DOHH2 (cell line): ENCODE data around the gene NIN.

Experiments
- CTCF ChIP-seq: fragments of 200-600 bp; sonication (generic); IDR thresholded peaks from one replicate; pipeline ENCODE4 v1.5.1; 2014; ENCODE audit warnings: antibody characterized with exemption, mild to moderate bottlenecking, low read depth, low read length; ENCODE audit not compliant: poor library complexity, severe bottlenecking
- EZH2phosphoT487 ChIP-seq: fragments of 200-600 bp; sonication (generic); IDR thresholded peaks from 2 replicates; pipeline ENCODE4 v1.6.1; 2017; ENCODE audit warnings: borderline replicate concordance, mild to moderate bottlenecking, antibody characterized with exemption, low read length, moderate library complexity, mixed read lengths

DNA sequence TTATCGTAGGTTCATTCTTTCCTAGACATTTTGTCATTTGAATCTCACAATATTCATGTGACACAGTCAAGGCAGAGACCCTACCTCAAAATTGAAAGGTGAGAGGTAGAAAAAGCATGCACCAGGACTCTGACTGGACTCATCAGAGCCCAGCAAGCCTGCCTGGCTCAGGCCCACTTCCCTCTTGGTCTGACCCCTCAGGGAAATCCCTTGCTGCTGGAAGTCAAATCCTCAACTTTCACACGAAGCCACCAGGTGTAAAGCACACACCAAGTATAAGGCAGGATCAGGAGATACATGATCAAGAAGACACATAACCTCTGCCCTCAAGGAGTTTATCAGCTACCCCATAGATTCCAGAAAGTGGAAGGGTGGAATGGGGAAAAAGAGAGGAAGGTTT lies 18.8 kb downstream of the NIN start:
- TF ChIP-seq CTCF: no peak
- no peak for TF ChIP-seq EZH2phosphoT487
